Tibial nerve (tissue), 4 donors: ENCODE data around the gene PIK3R1. TPM values are rescaled to one million over a fixed set of nuclear protein-coding genes. Genes with fewer than 3 reads are reported as not detected.

ENCODE experiments used
- DNase-seq, 2 donors: peaks; one replicate each; pipeline ENCODE4 v3.0.0-alpha.2; 2019; ENCODE audit warnings: low spot score in 2 of 2
- H3K27ac ChIP-seq, 4 donors: fragments of 200-600 bp; sonication (generic) in 3 of 4; one replicate each; pipeline ENCODE4 v1.5.1; 2017 to 2019; ENCODE audit warnings: mild to moderate bottlenecking in 1 of 4
- H3K27me3 ChIP-seq, 2 donors: fragments of 200-600 bp; sonication (generic) in 1 of 2; one replicate each; pipeline versions ENCODE4 v1.5.1 to v1.6.0; 2017 to 2019
- H3K36me3 ChIP-seq, 3 donors: fragments of 200-600 bp; sonication (generic); one replicate each; pipeline ENCODE4 v1.5.1; 2018 to 2019
- H3K4me1 ChIP-seq, 4 donors: fragments of 200-600 bp; sonication (generic) in 3 of 4; one replicate each; pipeline ENCODE4 v1.5.1; 2017 to 2019
- H3K4me3 ChIP-seq, 4 donors: fragments of 200-600 bp; sonication (generic) in 3 of 4; one replicate each; pipeline ENCODE4 v1.5.1; 2017 to 2019; ENCODE audit warnings: mild to moderate bottlenecking in 1 of 4, moderate library complexity in 1 of 4
- H3K9me3 ChIP-seq, 4 donors: fragments of 200-600 bp; sonication (generic) in 3 of 4; one replicate each; pipeline ENCODE4 v1.5.1; 2017 to 2019
- EP300 ChIP-seq, 2 donors: sonication (generic); formaldehyde crosslinking; IDR thresholded peaks; one replicate each; pipeline ENCODE4 v1.6.1; 2017; ENCODE audit warnings: antibody characterized with exemption in 2 of 2, mild to moderate bottlenecking in 1 of 2
- POLR2A ChIP-seq, 2 donors: fragments of 450-650 bp; IDR thresholded peaks; one replicate each; pipeline ENCODE4 v1.6.1; 2017; ENCODE audit warnings: antibody characterized with exemption in 2 of 2, mild to moderate bottlenecking in 2 of 2, moderate library complexity in 2 of 2
- WGBS, 2 donors: methylation state at CpG; one replicate each; pipeline ENCODE4 v1.1.5; 2018; 5-methylcytosine and 5-hydroxymethylcytosine counted together
- total RNA-seq, 4 donors: library from RNA; depleted of rRNA; stranded (reverse); fragments of >200 nt; gene quantifications; one replicate each; pipeline ENCODE4 v1.1.0, GENCODE V29; 2016
- TF ChIP-seq, protein P1 (sequence below), 5 experiments: fragments of 200-600 bp in 3 of 5; fragments of 450-650 bp in 2 of 5; sonication (generic) in 3 of 5; IDR thresholded peaks; one replicate each; pipeline ENCODE4 v1.5.1; 2016 to 2019; ENCODE audit warnings: antibody characterized with exemption in 5 of 5, mild to moderate bottlenecking in 3 of 5, moderate library complexity in 2 of 5

The PIK3R1 gene
- total RNA-seq, 4 donors from 2014 or later, result 166 to 621 (median 433) TPM

DNA sequence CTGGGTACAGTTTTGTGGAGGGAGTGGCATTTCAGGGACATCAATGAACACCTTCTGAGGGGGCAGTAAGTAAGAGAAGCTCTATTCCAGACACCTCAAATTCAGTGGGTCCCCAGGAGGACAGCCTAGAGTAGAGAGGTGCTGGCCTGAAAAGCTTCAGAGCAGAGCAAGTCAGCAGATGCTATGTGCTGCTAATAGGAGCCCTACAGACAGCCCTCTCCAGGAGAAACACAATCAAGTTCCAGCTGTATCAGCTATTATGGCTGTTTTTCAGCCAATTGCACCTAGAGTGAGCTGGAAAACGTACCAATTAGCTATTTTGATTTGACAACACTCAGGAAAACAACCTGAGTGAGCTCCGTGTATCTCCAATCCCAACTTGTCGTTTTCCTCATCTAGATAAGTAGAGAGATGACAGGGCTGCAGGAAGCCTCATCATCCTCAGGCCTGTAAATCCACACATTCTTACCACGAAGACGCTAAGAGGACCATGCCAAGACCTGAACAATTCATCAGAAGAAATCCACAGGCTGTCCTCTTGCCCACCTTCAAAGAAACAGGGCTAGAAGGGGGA, 104.9 kb downstream of the PIK3R1 start:
- no peaks in the 10 kb centered on the region for H3K9me3 ChIP-seq
- no peak overlapping the region for H3K27ac ChIP-seq
- no peak for DNase-seq
- H3K4me1 ChIP-seq, result no peaks in the 10 kb centered on the region
- no peaks in the 10 kb centered on the region for H3K27me3 ChIP-seq
- WGBS, 2 donors, result 82 to 88% methylated on average over 5 of the region's 5 CpGs
- no peak overlapping the region for H3K4me3 ChIP-seq
- TF ChIP-seq POLR2A (IDR thresholded peaks at IDR 0.05), result no peak
- TF ChIP-seq EP300 (IDR thresholded peaks at IDR 0.05), result no peak
- no peaks in the 10 kb centered on the region for H3K36me3 ChIP-seq

DNA sequence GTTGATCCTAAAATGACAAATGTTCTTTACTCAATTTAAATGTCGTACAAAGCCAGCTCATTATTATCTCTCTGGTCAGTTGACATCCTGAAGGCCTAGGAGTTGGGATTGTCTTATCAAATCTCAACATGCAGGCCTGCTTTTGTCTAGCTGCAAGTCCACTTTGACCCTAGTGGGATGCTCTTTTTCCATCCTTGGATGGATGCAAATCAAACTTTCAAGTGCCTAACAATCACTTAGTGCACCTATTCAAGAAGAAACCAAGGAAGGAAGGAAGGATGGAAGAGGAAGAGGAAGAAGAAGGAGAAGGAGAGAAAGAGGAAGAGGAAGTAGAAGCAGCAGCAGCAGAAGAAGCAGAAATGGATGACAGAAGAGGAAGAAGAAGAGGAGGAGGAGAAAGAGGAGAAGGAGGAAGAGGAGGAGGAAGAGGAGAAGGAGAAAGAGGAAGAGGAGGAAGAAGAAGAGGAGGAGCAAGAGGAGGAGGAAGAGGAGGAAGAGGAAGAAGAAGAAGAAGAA, 109.6 kb downstream of the PIK3R1 start:
- Histone ChIP-seq H3K4me3 (no peak overlapping the region), H3K27ac (no peak overlapping the region), H3K27me3 (no peaks in the 10 kb centered on the region), H3K9me3 (no peaks in the 10 kb centered on the region), H3K4me1 (peaks cover 0 to 5% (median 2%) of the 10 kb centered on the region in 4 donors), H3K36me3 (no peaks in the 10 kb centered on the region)
- no peak for TF ChIP-seq POLR2A (IDR thresholded peaks at IDR 0.05)
- TF ChIP-seq, protein P1, sequence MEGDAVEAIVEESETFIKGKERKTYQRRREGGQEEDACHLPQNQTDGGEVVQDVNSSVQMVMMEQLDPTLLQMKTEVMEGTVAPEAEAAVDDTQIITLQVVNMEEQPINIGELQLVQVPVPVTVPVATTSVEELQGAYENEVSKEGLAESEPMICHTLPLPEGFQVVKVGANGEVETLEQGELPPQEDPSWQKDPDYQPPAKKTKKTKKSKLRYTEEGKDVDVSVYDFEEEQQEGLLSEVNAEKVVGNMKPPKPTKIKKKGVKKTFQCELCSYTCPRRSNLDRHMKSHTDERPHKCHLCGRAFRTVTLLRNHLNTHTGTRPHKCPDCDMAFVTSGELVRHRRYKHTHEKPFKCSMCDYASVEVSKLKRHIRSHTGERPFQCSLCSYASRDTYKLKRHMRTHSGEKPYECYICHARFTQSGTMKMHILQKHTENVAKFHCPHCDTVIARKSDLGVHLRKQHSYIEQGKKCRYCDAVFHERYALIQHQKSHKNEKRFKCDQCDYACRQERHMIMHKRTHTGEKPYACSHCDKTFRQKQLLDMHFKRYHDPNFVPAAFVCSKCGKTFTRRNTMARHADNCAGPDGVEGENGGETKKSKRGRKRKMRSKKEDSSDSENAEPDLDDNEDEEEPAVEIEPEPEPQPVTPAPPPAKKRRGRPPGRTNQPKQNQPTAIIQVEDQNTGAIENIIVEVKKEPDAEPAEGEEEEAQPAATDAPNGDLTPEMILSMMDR (IDR thresholded peaks at IDR 0.05), result no peak
- no peak for TF ChIP-seq EP300 (IDR thresholded peaks at IDR 0.05)
- no peak for DNase-seq
- WGBS, 2 donors, result 83 to 92% methylated on average over 1 of the region's 1 CpG

DNA sequence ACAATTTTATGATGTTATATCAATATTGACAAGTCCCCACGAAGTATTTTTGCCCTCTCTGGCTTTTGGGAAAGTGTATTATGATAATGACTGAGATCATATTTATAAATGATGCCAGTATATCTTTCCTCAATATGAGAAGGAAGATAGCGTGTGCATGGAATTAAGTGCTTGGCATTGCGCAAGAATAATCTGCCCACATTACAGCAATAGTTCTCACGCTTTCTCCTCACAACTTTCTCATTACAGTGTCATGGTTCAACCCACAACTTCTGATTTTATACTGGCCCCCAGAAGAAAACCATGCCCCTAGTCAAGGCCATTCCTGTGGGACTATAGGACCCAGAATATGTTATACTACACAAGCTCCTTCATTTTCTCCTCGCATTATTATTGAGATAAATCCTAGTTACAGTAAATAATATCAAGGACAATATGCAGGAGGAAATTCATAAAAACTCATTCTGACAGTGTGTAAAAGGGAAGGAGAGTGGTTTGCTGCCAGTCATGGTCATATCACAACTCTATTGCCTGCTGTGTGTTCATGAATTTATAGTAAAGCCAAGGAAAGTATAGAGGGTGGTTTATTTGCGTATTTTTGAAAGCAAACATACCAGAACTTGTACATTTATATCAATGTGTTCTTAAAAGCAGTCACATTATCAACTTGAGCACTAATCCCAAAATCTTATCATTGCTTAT, 114.1 kb downstream of the PIK3R1 start:
- Histone ChIP-seq H3K4me3 (no peak overlapping the region), H3K9me3 (peaks cover 0 to 5% (median 0%) of the 10 kb centered on the region in 4 donors), H3K36me3 (no peaks in the 10 kb centered on the region), H3K27ac (no peak overlapping the region), H3K27me3 (no peaks in the 10 kb centered on the region), H3K4me1 (peaks cover 0 to 10% (median 2%) of the 10 kb centered on the region in 4 donors)
- TF ChIP-seq POLR2A (IDR thresholded peaks at IDR 0.05) (no peak), EP300 (IDR thresholded peaks at IDR 0.05) (peak in 1 of 2 donors; percentile 34)
- TF ChIP-seq, protein P1 (IDR thresholded peaks at IDR 0.05), result no peak
- WGBS, 2 donors, result 65 to 79% methylated on average over 6 of the region's 6 CpGs
- no peak for DNase-seq

DNA sequence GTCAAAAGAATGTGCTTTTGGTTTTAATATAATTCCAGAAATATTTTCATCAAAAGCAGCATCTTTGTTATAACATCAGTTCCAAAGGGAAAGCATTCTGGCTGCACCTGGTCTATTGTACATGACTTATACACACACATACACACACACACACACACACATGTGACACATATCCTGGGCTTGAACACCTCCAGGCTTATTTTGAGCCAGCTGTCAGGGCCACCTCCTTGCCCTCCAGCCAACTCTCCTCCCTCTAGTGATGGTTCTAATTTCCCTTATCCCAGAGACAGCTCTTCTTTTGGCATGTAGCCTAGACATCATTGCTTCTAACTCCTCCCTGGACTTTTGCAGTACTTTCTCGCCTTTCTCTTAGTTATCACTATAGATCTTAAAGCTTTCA, 115.0 kb downstream of the PIK3R1 start:
- no peak for DNase-seq
- Histone ChIP-seq H3K27me3 (no peaks in the 10 kb centered on the region), H3K4me1 (peaks cover 0 to 10% (median 2%) of the 10 kb centered on the region in 4 donors), H3K27ac (no peak overlapping the region), H3K4me3 (no peak overlapping the region), H3K9me3 (peaks cover 0 to 5% (median 0%) of the 10 kb centered on the region in 4 donors), H3K36me3 (no peaks in the 10 kb centered on the region)
- WGBS, 2 donors, result 60 to 65% methylated on average over 1 of the region's 1 CpG
- TF ChIP-seq POLR2A (IDR thresholded peaks at IDR 0.05) (no peak), EP300 (IDR thresholded peaks at IDR 0.05) (no peak)
- TF ChIP-seq, protein P1 (IDR thresholded peaks at IDR 0.05), result no peak

DNA sequence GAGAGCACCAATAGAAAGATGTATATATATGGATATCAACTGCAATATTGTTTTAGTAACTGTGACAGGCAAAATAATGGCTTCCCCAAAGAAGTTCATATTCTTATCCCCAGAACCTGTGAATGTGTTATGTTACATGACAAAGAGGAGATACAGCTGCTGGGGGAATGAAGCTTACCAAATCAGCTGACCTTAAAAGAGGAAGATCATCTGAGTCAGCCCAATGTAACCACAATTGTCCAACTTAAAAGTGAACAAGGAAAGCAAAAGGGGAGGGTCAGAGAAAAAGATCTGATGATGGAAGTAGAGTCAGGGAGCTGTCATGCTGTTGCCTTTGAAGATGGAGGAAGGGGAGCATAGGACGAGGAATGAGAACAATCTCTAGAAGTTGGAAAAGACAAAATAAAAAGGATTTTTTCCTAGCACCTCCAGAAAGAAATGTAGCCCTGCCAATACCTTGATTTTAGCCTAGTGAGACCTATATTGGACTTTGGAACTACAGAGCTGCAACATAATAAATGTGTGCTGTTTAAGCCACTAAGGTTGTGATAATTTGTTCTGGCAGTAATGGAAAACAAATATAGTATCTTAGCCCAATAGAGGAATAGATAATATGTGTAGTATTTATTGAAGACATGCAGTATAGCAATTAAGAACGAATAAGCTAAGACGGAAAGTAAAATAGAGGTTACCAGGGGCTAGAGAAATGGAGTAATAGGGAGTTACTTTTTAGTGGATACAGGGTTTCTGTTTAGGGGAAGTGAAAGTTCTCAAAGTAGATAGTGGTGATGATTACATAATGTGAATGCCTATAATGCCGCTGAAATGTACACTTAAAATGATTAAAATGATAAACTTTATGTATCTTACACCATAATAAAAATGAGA, 115.9 kb downstream of the PIK3R1 start:
- H3K4me1 ChIP-seq, result peaks cover 0 to 10% (median 1%) of the 10 kb centered on the region in 4 donors
- 80 to 86% methylated on average over 4 of the region's 4 CpGs for WGBS, 2 donors
- no peak for DNase-seq
- no peaks in the 10 kb centered on the region for H3K27me3 ChIP-seq
- TF ChIP-seq, protein P1 (IDR thresholded peaks at IDR 0.05), result no peak
- TF ChIP-seq EP300 (IDR thresholded peaks at IDR 0.05), result peak in 1 of 2 donors; percentile 27
- H3K36me3 ChIP-seq, result no peaks in the 10 kb centered on the region
- peaks cover 0 to 5% (median 0%) of the 10 kb centered on the region in 4 donors for H3K9me3 ChIP-seq
- no peak overlapping the region for H3K27ac ChIP-seq
- no peak overlapping the region for H3K4me3 ChIP-seq
